Cardiac muscle cell (in vitro differentiated cells and primary cell): ENCODE measurements around the gene UBQLNL. TPM values are rescaled to one million over a fixed set of nuclear protein-coding genes. Genes with fewer than 3 reads are reported as not detected.

Experiments
- DNase-seq, 2 donors: peaks; one replicate each; pipeline versions ENCODE4 v3.0.0 to v3.0.0-alpha.2; 2010 to 2017; ENCODE audit warnings: low read depth in 1 of 2, low spot score in 1 of 2
- H3K27ac ChIP-seq: fragments of 200-600 bp; sonication (generic); 2 replicates; pipeline ENCODE4 v1.5.1; 2016
- H3K27me3 ChIP-seq: fragments of 200-600 bp; sonication (generic); 2 replicates; pipeline ENCODE4 v1.6.0; 2016; ENCODE audit warnings: control low read depth
- H3K36me3 ChIP-seq: fragments of 200-600 bp; sonication (generic); 2 replicates; pipeline ENCODE4 v1.5.1; 2016; ENCODE audit warnings: control low read depth
- H3K4me1 ChIP-seq: fragments of 200-600 bp; sonication (generic); 2 replicates; pipeline ENCODE4 v1.8.1; 2017; ENCODE audit warnings: low read depth, mild to moderate bottlenecking, mixed run types
- H3K4me3 ChIP-seq: fragments of 200-600 bp; sonication (generic); 2 replicates; pipeline ENCODE4 v1.5.1; 2016; ENCODE audit warnings: mild to moderate bottlenecking
- H3K9me3 ChIP-seq: fragments of 200-600 bp; sonication (generic); 2 replicates; pipeline ENCODE4 v1.5.1; 2017; ENCODE audit warnings: low read depth, mild to moderate bottlenecking, control low read depth
- CTCF ChIP-seq: IDR thresholded peaks from 2 replicates; pipeline ENCODE4 v1.5.1; 2012; ENCODE audit warnings: low read depth, mild to moderate bottlenecking, low read length
- polyA plus RNA-seq: library from polyadenylated mRNA; unstranded; fragments of >200 nt; fragmentation: Nextera tagmentation; extraction: Ambion mirVana; gene quantifications from 2 replicates; pipeline ENCODE4 v1.2.1, GENCODE V29; 2016
- total RNA-seq: library from RNA; depleted of rRNA; stranded (reverse); fragments of >200 nt; gene quantifications from 2 replicates; pipeline ENCODE4 v1.2.3, GENCODE V29; 2016

UBQLNL gene
- total and polyA plus RNA-seq, 2 experiments from 2014 or later = 2.4 to 3.4 TPM

GRCh38 chr11:5507933-5508305 lies 8.6 kb downstream of the UBQLNL start:
- no peak for DNase-seq
- no peak overlapping the region for H3K4me3 ChIP-seq
- no peaks in the 10 kb centered on the region for H3K4me1 ChIP-seq
- H3K27me3 ChIP-seq = no peaks in the 10 kb centered on the region
- H3K27ac ChIP-seq = no peak overlapping the region
- H3K36me3 ChIP-seq = no peaks in the 10 kb centered on the region
- H3K9me3 ChIP-seq = no peaks in the 10 kb centered on the region
- no peak for TF ChIP-seq CTCF

GRCh38 chr11:5507177-5507932 lies 9.1 kb downstream of the UBQLNL start:
- H3K27ac ChIP-seq = no peak overlapping the region
- no peak for DNase-seq
- no peaks in the 10 kb centered on the region for H3K4me1 ChIP-seq
- H3K9me3 ChIP-seq = no peaks in the 10 kb centered on the region
- no peaks in the 10 kb centered on the region for H3K36me3 ChIP-seq
- H3K4me3 ChIP-seq = no peak overlapping the region
- TF ChIP-seq CTCF = no peak
- no peaks in the 10 kb centered on the region for H3K27me3 ChIP-seq

GRCh38 chr11:5505363-5506048 lies 11.0 kb downstream of the UBQLNL start:
- H3K4me1 ChIP-seq = no peaks in the 10 kb centered on the region
- no peaks in the 10 kb centered on the region for H3K27me3 ChIP-seq
- DNase-seq = no peak
- H3K4me3 ChIP-seq = no peak overlapping the region
- H3K9me3 ChIP-seq = no peaks in the 10 kb centered on the region
- H3K27ac ChIP-seq = no peak overlapping the region
- TF ChIP-seq CTCF = no peak
- no peaks in the 10 kb centered on the region for H3K36me3 ChIP-seq

- H3K27me3 ChIP-seq = no peaks in the 10 kb centered on the region
- H3K36me3 ChIP-seq = no peaks in the 10 kb centered on the region
- H3K9me3 ChIP-seq = no peaks in the 10 kb centered on the region
- no peak for TF ChIP-seq CTCF
- H3K27ac ChIP-seq = no peak overlapping the region
- no peak for DNase-seq
- no peaks in the 10 kb centered on the region for H3K4me1 ChIP-seq
- no peak overlapping the region for H3K4me3 ChIP-seq
These were observed 12.0 kb downstream of the UBQLNL start for GRCh38 chr11:5504403-5504921.

GRCh38 chr11:5500393-5500801 lies 16.1 kb downstream of the UBQLNL start:
- DNase-seq = no peak

More at GRCh38 chr11:5500393-5500801, 16.1 kb downstream of the UBQLNL start:
- Histone ChIP-seq H3K4me1 (no peaks in the 10 kb centered on the region), H3K36me3 (no peaks in the 10 kb centered on the region), H3K4me3 (no peak overlapping the region), H3K27me3 (no peaks in the 10 kb centered on the region), H3K9me3 (no peaks in the 10 kb centered on the region), H3K27ac (no peak overlapping the region)
- no peak for TF ChIP-seq CTCF
